Kidney (tissue), 14 donors: Measurements from ENCODE around the gene PERM1. TPM values are rescaled to one million over a fixed set of nuclear protein-coding genes. Genes with fewer than 3 reads are reported as not detected.
"Not testable (repeated sequence)": the region's sequence is repeated elsewhere in the genome, so short reads cannot be mapped to it uniquely, and the experiment has no call there.

Source experiments
- DNase-seq, 5 donors: peaks; one replicate each; pipeline ENCODE4 v3.0.0-alpha.2; 2013 to 2020
- FAIRE-seq: peaks from 2 replicates; lab custom pipeline; 2012; peaks lifted over from hg19 to GRCh38; lab: Jason Lieb, UNC
- H3K27ac ChIP-seq, 2 donors: one replicate each; pipeline ENCODE4 v1.7.0; 2013; ENCODE audit warnings: low read depth in 2 of 2, low read length in 2 of 2, inconsistent platforms in 1 of 2
- H3K27me3 ChIP-seq: one replicate; pipeline ENCODE4 v1.7.1; 2013; ENCODE audit warnings: low read length, inconsistent platforms; ENCODE audit not compliant: control insufficient read depth, insufficient read depth
- H3K36me3 ChIP-seq, 3 donors: one replicate each; pipeline versions ENCODE4 v1.7.0 to v1.7.1; 2013; ENCODE audit warnings: low read length in 3 of 3, control low read depth in 1 of 3, inconsistent platforms in 1 of 3; ENCODE audit not compliant: insufficient read depth in 3 of 3, control insufficient read depth in 2 of 3
- H3K4me1 ChIP-seq, 3 donors: one replicate each; pipeline versions ENCODE4 v1.7.0 to v1.7.1; 2013; ENCODE audit warnings: low read length in 3 of 3, inconsistent platforms in 1 of 3, low read depth in 1 of 3; ENCODE audit not compliant: control insufficient read depth in 2 of 3, insufficient read depth in 2 of 3
- H3K4me3 ChIP-seq, 3 donors: one replicate each; pipeline versions ENCODE4 v1.7.0 to v1.8.1; 2013; ENCODE audit warnings: low read length in 3 of 3, control low read depth in 1 of 3, inconsistent platforms in 1 of 3
- H3K9ac ChIP-seq, 3 donors: one replicate each; pipeline versions ENCODE4 v1.7.0 to v1.7.1; 2013; ENCODE audit warnings: low read length in 3 of 3, control low read depth in 1 of 3, inconsistent platforms in 1 of 3
- H3K9me3 ChIP-seq, 3 donors: one replicate each; pipeline versions ENCODE4 v1.7.0 to v1.7.1; 2013; ENCODE audit warnings: low read length in 3 of 3, control low read depth in 1 of 3, inconsistent platforms in 1 of 3; ENCODE audit not compliant: control insufficient read depth in 2 of 3, insufficient read depth in 1 of 3
- intact Hi-C: fragments of 100-400 bp; cut with DNase I; formaldehyde crosslinking; loops from one replicate; pipeline ENCODE4 v1.11.1; 2022
- polyA plus RNA-seq: library from polyadenylated mRNA; stranded (reverse); fragments of 350-450 nt; fragmentation: Illumina TruSeq; extraction: RNeasy Lipid Tissue Mini Kit (QIAGEN cat#74804); gene quantifications from one replicate; pipeline ENCODE4 v1.2.3, GENCODE V29; 2014; ENCODE audit warnings: low read depth, low replicate concordance; ENCODE audit not compliant: insufficient read depth
- total RNA-seq: library from RNA; stranded (reverse); fragmentation: NEBNext Ultra II Directional; extraction: Animal tissue kit (Norgen Biotek cat#: 25700); gene quantifications from one replicate; pipeline ENCODE4 v1.2.1, GENCODE V29; 2021
- TF ChIP-seq, protein P1 (sequence below): IDR thresholded peaks from 3 replicates; pipeline ENCODE4 v1.5.1; 2012; ENCODE audit warnings: mild to moderate bottlenecking, moderate library complexity, borderline replicate concordance; ENCODE audit not compliant: insufficient read depth; ENCODE audit errors: extremely low read depth
- donor health status: control.
- donor health status: control.
- donor health status: control.
- donor health status: control.
- donor health status: control.
- donor health status: DM: yes; HTN: yes; CAD: no.
- donor health status: Normal renal cell carcinoma (clear cell type).

The PERM1 gene
- total and polyA plus RNA-seq, 2 donors from 2014 or later, result 0.25 to 0.86 TPM

DNA sequence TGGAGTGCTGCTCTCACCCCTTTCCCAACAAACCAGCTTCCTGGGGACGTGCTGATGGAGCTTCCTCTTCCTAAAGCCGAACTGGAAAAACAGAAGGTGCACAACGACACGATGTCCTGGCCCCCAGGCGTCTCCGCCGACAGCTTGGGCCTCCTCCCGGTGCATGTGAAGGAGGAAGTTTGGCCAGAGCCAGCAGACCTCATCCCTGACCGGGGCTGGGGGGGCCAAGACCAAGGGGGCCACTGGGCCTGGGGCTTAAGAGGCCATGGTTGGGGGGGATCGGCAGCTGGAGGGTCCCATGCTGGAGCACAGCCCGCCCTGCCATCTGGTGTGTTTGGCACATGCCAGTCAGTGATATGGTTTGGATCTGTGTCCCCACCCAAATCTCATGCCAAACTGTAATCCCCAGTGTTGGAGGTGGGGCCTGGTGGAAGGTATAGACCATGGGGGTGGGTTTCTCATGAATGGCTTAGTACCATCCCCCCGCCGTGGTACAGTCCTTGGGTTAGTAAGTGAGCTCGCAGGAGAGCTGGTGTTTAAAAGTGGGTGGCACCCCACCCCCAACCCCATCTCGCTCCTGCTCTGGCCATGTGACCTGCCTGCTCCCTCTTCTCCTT is 11.6 kb upstream of the PERM1 start:
- no peaks in the 10 kb centered on the region for H3K27me3 ChIP-seq
- DNase-seq, result peak in 1 of 5 donors; percentile 68
- H3K9ac ChIP-seq, result no peak overlapping the region
- TF ChIP-seq, protein P1, sequence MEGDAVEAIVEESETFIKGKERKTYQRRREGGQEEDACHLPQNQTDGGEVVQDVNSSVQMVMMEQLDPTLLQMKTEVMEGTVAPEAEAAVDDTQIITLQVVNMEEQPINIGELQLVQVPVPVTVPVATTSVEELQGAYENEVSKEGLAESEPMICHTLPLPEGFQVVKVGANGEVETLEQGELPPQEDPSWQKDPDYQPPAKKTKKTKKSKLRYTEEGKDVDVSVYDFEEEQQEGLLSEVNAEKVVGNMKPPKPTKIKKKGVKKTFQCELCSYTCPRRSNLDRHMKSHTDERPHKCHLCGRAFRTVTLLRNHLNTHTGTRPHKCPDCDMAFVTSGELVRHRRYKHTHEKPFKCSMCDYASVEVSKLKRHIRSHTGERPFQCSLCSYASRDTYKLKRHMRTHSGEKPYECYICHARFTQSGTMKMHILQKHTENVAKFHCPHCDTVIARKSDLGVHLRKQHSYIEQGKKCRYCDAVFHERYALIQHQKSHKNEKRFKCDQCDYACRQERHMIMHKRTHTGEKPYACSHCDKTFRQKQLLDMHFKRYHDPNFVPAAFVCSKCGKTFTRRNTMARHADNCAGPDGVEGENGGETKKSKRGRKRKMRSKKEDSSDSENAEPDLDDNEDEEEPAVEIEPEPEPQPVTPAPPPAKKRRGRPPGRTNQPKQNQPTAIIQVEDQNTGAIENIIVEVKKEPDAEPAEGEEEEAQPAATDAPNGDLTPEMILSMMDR, result no peak
- H3K27ac ChIP-seq, result no peak overlapping the region
- no peaks in the 10 kb centered on the region for H3K36me3 ChIP-seq
- FAIRE-seq, result no peak
- H3K4me3 ChIP-seq, result no peak overlapping the region
- intact Hi-C loops, result no loop called here
- peaks cover 0 to 2% (median 0%) of the 10 kb centered on the region in 3 donors for H3K4me1 ChIP-seq
- peaks cover 0 to 4% (median 0%) of the 10 kb centered on the region in 3 donors for H3K9me3 ChIP-seq

DNA sequence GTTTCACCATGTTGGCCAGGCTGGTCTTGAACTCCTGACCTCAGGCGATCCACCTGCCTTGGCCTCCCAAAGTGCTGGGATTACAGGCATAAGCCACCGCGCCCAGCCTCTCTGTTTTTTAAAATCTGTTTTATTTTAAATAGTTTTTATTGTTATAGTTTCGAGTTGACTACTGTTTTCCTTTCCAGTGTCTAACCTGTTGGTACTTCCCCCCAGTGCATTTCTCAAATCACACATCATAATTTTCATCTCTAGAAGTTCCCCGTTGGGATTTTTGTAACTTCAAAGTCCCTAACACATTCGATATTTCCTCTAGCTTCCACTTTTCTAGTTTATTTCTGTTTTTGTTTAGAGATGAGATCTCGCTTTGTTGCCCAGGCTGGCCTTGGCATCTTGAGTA is 10.5 kb upstream of the PERM1 start:
- no peak for FAIRE-seq
- H3K9me3 ChIP-seq, result peaks cover 0 to 4% (median 0%) of the 10 kb centered on the region in 3 donors
- H3K36me3 ChIP-seq, result no peaks in the 10 kb centered on the region
- H3K27me3 ChIP-seq, result no peaks in the 10 kb centered on the region
- intact Hi-C loops, result no loop called here
- no peak overlapping the region for H3K4me3 ChIP-seq
- DNase-seq, result no peak
- no peak overlapping the region for H3K27ac ChIP-seq
- TF ChIP-seq, protein P1, result no peak
- no peaks in the 10 kb centered on the region for H3K4me1 ChIP-seq
- H3K9ac ChIP-seq, result no peak overlapping the region

DNA sequence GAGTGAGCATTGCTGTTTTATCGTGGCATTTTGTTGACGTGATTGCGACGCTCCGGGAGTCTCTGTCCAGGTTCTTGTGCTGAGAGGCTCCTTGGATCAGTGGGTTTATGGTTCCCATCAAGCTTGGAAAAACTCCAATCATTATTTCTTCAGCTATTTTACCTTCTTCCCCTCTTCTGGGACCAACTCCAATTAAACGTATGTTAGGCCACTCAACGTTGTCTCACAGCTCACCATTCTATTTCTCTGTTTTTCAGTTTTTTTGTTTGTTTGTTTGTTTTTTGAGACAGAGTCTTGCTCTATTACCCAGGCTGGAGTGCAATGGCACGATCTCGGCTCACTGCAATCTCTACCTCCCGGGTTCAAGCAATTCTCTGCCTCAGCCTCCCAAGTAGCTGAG is 10.0 kb upstream of the PERM1 start:
- no peak for DNase-seq

GRCh38 chr1:991275-991674 is 9.4 kb upstream of the PERM1 start:
- H3K27me3 ChIP-seq, FAIRE-seq, H3K9ac ChIP-seq, DNase-seq, H3K36me3 ChIP-seq, H3K27ac ChIP-seq, H3K4me1 ChIP-seq, H3K9me3 ChIP-seq, H3K4me3 ChIP-seq, intact Hi-C loops: not testable (repeated sequence)

More for the DNA sequence above, 10.0 kb upstream of the PERM1 start:
- Histone ChIP-seq H3K9ac (no peak overlapping the region), H3K9me3 (peaks cover 0 to 4% (median 0%) of the 10 kb centered on the region in 3 donors), H3K4me3 (no peak overlapping the region), H3K4me1 (no peaks in the 10 kb centered on the region), H3K27ac (no peak overlapping the region), H3K36me3 (no peaks in the 10 kb centered on the region), H3K27me3 (no peaks in the 10 kb centered on the region)
- intact Hi-C loops, result no loop called here
- TF ChIP-seq, protein P1, result no peak
- FAIRE-seq, result no peak

- H3K4me1 ChIP-seq, DNase-seq, H3K4me3 ChIP-seq, H3K27me3 ChIP-seq, H3K9ac ChIP-seq, FAIRE-seq, H3K36me3 ChIP-seq, H3K27ac ChIP-seq, H3K9me3 ChIP-seq, intact Hi-C loops: not testable (repeated sequence)
Observed at GRCh38 chr1:988061-988460, 6.2 kb upstream of the PERM1 start.
